Body of pancreas (tissue), 4 donors: ENCODE data around the gene MCAM. TPM values are rescaled to one million over a fixed set of nuclear protein-coding genes. Genes with fewer than 3 reads are reported as not detected.

Experiments
- ATAC-seq: fragments of 150-250 bp; one replicate; pipeline ENCODE4 v1.9.1; 2016
- DNase-seq, 4 donors: peaks; one replicate each; pipeline ENCODE4 v3.0.0-alpha.2; 2019
- H3K27ac ChIP-seq, 4 donors: fragments of 200-600 bp; sonication (generic); 1 replicate in 3 of 4; 2 replicates in 1 of 4; pipeline versions ENCODE4 v1.5.1 to v1.6.1; 2016 to 2019; ENCODE audit warnings: mild to moderate bottlenecking in 1 of 4, mixed read lengths in 1 of 4, moderate library complexity in 1 of 4
- H3K27me3 ChIP-seq, 2 donors: fragments of 200-600 bp; sonication (generic); one replicate each; pipeline ENCODE4 v1.6.0; 2016; ENCODE audit warnings: mild to moderate bottlenecking in 1 of 2
- H3K36me3 ChIP-seq, 2 donors: fragments of 200-600 bp; sonication (generic); replicated peaks in 1 of 2; 2 replicates each; pipeline ENCODE4 v1.5.1; 2016; ENCODE audit warnings: low read depth in 2 of 2; ENCODE audit not compliant: insufficient read depth in 1 of 2
- H3K4me1 ChIP-seq: fragments of 200-600 bp; sonication (generic); one replicate; pipeline ENCODE4 v1.6.0; 2016
- H3K4me3 ChIP-seq, 2 donors: fragments of 200-600 bp; sonication (generic); 1 replicate in 1 of 2; 2 replicates in 1 of 2; pipeline ENCODE4 v1.5.1; 2016 to 2019
- H3K9me3 ChIP-seq, 3 donors: fragments of 200-600 bp; sonication (generic); 1 replicate in 2 of 3; 2 replicates in 1 of 3; pipeline ENCODE4 v1.5.1; 2016
- POLR2A ChIP-seq, 3 donors: fragments of 450-650 bp; IDR thresholded peaks; one replicate each; pipeline ENCODE4 v1.6.1; 2016; ENCODE audit warnings: antibody characterized with exemption in 3 of 3, mild to moderate bottlenecking in 2 of 3
- WGBS, 2 donors: methylation state at CpG; one replicate each; pipeline ENCODE4 v1.1.5; 2017; 5-methylcytosine and 5-hydroxymethylcytosine counted together
- intact Hi-C: fragments of 100-400 bp; cut with DNase I; formaldehyde crosslinking; loops from one replicate; pipeline ENCODE4 v1.15.1; 2023
- total RNA-seq, 2 donors: library from RNA; depleted of rRNA; stranded (reverse); fragments of >200 nt; gene quantifications; one replicate each; pipeline ENCODE4 v1.1.0, GENCODE V29; 2016
- TF ChIP-seq, protein P1 (sequence below), 7 experiments: fragments of 450-650 bp in 4 of 7; fragments of 200-600 bp in 3 of 7; sonication (generic) in 3 of 7; IDR thresholded peaks; one replicate each; pipeline ENCODE4 v1.5.1; 2016 to 2019; ENCODE audit warnings: antibody characterized with exemption in 7 of 7

MCAM gene
- total RNA-seq, 2 donors from 2014 or later: 75.0 to 205 TPM

DNA sequence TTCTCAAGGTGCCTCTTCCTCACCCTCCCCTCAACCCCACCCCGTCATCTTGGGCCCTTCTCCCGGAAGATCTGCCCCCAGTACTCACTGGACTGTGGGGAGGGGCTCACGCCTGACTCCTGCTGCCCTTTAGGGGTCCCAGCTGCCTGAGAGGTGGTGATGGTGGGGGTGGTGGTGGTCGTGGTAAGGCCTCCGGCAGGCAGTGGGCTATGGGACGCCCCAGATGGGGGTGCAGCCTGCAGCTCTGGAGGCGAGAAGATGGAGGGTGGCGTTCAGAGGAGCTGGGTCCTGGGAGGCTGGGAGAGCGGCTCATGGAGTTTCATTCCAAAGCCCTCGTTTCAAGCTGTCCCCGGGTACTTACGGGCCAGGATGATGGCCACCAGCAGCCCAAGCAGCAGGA, 28.8 kb upstream of the MCAM start:
- DNase-seq: no peak
- peaks cover 12% of the 10 kb centered on the region for H3K4me1 ChIP-seq
- TF ChIP-seq, protein P1, sequence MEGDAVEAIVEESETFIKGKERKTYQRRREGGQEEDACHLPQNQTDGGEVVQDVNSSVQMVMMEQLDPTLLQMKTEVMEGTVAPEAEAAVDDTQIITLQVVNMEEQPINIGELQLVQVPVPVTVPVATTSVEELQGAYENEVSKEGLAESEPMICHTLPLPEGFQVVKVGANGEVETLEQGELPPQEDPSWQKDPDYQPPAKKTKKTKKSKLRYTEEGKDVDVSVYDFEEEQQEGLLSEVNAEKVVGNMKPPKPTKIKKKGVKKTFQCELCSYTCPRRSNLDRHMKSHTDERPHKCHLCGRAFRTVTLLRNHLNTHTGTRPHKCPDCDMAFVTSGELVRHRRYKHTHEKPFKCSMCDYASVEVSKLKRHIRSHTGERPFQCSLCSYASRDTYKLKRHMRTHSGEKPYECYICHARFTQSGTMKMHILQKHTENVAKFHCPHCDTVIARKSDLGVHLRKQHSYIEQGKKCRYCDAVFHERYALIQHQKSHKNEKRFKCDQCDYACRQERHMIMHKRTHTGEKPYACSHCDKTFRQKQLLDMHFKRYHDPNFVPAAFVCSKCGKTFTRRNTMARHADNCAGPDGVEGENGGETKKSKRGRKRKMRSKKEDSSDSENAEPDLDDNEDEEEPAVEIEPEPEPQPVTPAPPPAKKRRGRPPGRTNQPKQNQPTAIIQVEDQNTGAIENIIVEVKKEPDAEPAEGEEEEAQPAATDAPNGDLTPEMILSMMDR (IDR thresholded peaks at IDR 0.05): no peak
- TF ChIP-seq POLR2A (IDR thresholded peaks at IDR 0.05): no peak
- no peaks in the 10 kb centered on the region for H3K36me3 ChIP-seq
- ATAC-seq: no peak
- intact Hi-C loops: no loop called here
- H3K27ac ChIP-seq: no peak overlapping the region
- WGBS, 2 donors: 84 to 88% methylated on average over 9 to 11 of the region's 12 CpGs
- no peak overlapping the region for H3K4me3 ChIP-seq
- H3K27me3 ChIP-seq: no peaks in the 10 kb centered on the region
- H3K9me3 ChIP-seq: no peaks in the 10 kb centered on the region

DNA sequence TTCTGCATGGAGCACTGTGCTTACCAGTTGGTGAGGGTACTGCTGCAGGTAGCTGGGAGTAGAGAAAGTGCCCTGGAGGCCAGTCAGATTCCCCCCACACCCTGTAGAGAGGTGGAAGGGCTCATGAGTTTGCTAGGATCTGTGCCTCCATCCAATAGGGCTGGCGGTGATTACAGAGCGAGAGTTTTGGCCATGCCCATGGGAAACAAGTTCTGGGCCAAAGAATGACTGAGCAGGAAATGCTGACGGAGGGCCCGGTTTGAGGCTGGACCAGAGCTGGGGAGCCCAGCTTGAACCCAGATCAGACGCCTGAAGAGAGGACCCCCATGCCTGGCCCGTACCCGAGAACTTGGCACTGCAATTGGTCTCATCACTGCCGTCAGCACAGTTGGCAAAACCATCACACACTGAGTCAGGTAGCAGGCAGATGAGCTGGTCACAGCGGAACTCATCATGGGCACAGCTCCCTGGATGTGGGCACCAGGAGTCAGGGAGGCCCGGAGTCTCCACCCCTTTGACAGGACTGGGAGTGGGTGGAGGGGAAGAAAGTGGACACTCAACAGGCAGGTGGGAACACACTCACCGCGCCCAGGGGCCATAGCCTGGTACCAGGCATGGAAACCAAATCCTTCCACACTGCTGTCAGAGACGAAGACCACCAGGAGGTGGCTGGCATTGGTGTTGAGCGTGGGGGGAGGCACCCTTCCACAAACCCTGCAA, 27.5 kb upstream of the MCAM start:
- 71 to 76% methylated on average over 8 to 12 of the region's 14 CpGs for WGBS, 2 donors
- intact Hi-C loops: no loop called here
- H3K27ac ChIP-seq: no peak overlapping the region
- H3K4me1 ChIP-seq: peaks cover 24% of the 10 kb centered on the region
- H3K36me3 ChIP-seq: no peaks in the 10 kb centered on the region
- no peak for ATAC-seq
- TF ChIP-seq POLR2A (IDR thresholded peaks at IDR 0.05): no peak
- TF ChIP-seq, protein P1 (IDR thresholded peaks at IDR 0.05): no peak
- H3K9me3 ChIP-seq: no peaks in the 10 kb centered on the region
- H3K27me3 ChIP-seq: no peaks in the 10 kb centered on the region
- DNase-seq: no peak
- H3K4me3 ChIP-seq: no peak overlapping the region

- 76 to 86% methylated on average over 7 of the region's 7 CpGs for WGBS, 2 donors
- intact Hi-C loops: no loop called here
- DNase-seq: no peak
Observed at GRCh38 chr11:119343726-119344125, 26.8 kb upstream of the MCAM start.

DNA sequence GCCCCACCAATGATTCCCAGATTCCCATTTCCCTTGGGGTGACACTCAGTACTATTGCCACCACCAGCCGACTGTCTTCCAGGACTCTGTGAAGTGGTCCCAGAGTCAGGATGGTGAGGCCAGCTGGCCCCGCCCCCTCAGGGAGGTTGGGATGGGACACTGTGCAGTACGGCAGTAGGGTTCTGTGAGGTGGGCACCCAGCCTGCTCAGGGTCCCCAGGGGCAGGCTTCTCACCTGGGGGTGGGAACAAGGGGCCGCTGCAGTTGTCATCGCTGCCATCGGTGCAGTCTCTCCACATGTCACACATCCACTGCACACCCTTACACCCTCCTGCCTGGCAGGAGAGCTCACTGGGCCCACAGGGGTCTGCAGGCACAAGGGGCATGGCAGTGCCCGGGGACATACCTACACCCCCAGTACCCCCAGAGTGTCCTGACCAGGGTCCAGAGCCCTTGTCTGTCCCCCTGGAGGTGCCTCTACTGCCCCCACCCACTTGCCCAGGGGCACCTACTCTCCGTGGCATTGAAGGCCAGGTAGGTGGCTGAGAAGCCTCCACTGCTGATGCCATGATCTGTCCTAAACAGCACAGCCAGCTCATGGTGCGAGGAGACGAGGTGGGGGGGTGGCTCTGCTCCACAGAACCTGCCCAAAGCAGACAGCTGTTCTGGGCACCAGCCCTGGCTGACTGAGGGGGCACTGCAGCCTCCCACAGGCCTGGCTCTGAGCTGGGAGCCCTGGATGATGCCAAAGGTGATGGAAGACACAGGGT, 25.6 kb upstream of the MCAM start:
- ATAC-seq: no peak
- no peak for DNase-seq
- intact Hi-C loops: no loop called here
- 73 to 79% methylated on average over 3 to 9 of the region's 10 CpGs for WGBS, 2 donors
- TF ChIP-seq, protein P1 (IDR thresholded peaks at IDR 0.05): no peak
- no peak for TF ChIP-seq POLR2A (IDR thresholded peaks at IDR 0.05)
- no peak overlapping the region for H3K27ac ChIP-seq
- no peaks in the 10 kb centered on the region for H3K27me3 ChIP-seq
- no peak overlapping the region for H3K4me3 ChIP-seq
- peaks cover 38% of the 10 kb centered on the region for H3K4me1 ChIP-seq
- H3K36me3 ChIP-seq: no peaks in the 10 kb centered on the region
- H3K9me3 ChIP-seq: no peaks in the 10 kb centered on the region

More at GRCh38 chr11:119343726-119344125, 26.8 kb upstream of the MCAM start:
- H3K4me3 ChIP-seq: no peak overlapping the region
- no peak overlapping the region for H3K27ac ChIP-seq
- no peaks in the 10 kb centered on the region for H3K27me3 ChIP-seq
- H3K4me1 ChIP-seq: peaks cover 31% of the 10 kb centered on the region
- H3K9me3 ChIP-seq: no peaks in the 10 kb centered on the region
- no peak for TF ChIP-seq POLR2A (IDR thresholded peaks at IDR 0.05)
- TF ChIP-seq, protein P1 (IDR thresholded peaks at IDR 0.05): no peak
- no peak for ATAC-seq
- H3K36me3 ChIP-seq: no peaks in the 10 kb centered on the region
